Measurements from ENCODE around the gene SIK3. TPM values are rescaled to one million over a fixed set of nuclear protein-coding genes. Genes with fewer than 3 reads are reported as not detected.
"Not testable (repeated sequence)": the region's sequence is repeated elsewhere in the genome, so short reads cannot be mapped to it uniquely, and the experiment has no call there.

Gene SIK3
- total RNA-seq, 1 experiment from 2014 or later, result 4.1 TPM

DNA sequence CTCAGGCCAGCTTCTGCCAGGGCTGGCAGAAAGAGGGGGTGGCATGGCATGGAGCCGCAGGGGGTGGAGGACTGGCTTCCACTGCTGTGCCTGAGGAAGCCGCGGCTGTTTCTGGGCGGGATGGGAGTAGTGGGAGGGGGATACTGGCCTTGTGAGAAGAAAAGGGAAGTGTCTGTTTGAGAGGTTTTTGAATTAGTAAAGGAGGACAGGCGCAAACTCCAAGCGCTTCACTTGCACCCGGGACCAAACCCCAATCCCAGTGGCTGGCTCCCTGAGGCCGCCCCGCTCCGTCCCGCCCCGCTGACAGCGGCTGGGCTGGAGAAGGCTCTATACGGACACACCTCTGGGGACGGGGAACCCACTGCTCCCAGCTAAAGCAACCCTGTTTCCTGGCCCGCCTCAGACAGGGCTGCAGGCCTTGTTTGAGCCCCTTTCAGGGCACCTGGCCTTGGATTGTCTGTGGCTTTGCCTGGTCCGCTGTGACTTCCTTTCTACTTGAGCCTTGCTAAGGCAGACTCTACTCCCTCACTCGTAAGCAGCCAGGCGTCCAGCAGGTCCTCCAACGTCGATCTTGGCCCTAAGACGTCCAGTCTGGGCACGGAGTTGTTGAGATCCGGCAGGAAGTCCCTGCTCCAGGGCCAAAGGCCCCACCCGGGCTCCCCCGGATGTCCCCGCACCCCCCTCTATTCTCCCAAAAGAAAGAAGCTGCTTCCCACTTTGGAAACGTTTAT is 263.0 kb downstream of the SIK3 start:
- Histone ChIP-seq H3K4me3 (peak overlapping the region; percentile 22), H3K9me3 (no peaks in the 10 kb centered on the region), H3K27me3 (no peaks in the 10 kb centered on the region), H3K36me3 (no peaks in the 10 kb centered on the region)
- DNase-seq, result no peak

GRCh38 chr11:116834535-116835041 is 263.6 kb downstream of the SIK3 start:
- not testable (repeated sequence) for H3K4me3 ChIP-seq, H3K9me3 ChIP-seq, DNase-seq, H3K27me3 ChIP-seq, H3K36me3 ChIP-seq

- Histone ChIP-seq H3K27me3 (no peaks in the 10 kb centered on the region), H3K9me3 (no peaks in the 10 kb centered on the region), H3K4me3 (no peak overlapping the region), H3K36me3 (no peaks in the 10 kb centered on the region)
- no peak for DNase-seq
Measured at GRCh38 chr11:116833816-116834534, 264.3 kb downstream of the SIK3 start.

- H3K4me3 ChIP-seq, result no peak overlapping the region
- H3K9me3 ChIP-seq, result no peaks in the 10 kb centered on the region
- DNase-seq, result no peak
- no peaks in the 10 kb centered on the region for H3K27me3 ChIP-seq
- H3K36me3 ChIP-seq, result no peaks in the 10 kb centered on the region
Measured at GRCh38 chr11:116833491-116833815, 264.8 kb downstream of the SIK3 start.

DNA sequence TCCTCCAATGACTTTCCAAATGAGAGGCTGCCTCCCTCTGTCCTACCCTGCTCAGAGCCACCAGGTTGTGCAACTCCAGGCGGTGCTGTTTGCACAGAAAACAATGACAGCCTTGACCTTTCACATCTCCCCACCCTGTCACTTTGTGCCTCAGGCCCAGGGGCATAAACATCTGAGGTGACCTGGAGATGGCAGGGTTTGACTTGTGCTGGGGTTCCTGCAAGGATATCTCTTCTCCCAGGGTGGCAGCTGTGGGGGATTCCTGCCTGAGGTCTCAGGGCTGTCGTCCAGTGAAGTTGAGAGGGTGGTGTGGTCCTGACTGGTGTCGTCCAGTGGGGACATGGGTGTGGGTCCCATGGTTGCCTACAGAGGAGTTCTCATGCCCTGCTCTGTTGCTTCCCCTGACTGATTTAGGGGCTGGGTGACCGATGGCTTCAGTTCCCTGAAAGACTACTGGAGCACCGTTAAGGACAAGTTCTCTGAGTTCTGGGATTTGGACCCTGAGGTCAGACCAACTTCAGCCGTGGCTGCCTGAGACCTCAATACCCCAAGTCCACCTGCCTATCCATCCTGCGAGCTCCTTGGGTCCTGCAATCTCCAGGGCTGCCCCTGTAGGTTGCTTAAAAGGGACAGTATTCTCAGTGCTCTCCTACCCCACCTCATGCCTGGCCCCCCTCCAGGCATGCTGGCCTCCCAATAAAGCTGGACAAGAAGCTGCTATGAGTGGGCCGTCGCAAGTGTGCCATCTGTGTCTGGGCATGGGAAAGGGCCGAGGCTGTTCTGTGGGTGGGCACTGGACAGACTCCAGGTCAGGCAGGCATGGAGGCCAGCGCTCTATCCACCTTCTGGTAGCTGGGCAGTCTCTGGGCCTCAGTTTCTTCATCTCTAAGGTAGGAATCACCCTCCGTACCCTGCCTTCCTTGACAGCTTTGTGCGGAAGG is 265.6 kb downstream of the SIK3 start:
- H3K27me3 ChIP-seq, result no peaks in the 10 kb centered on the region
- H3K9me3 ChIP-seq, result no peaks in the 10 kb centered on the region
- DNase-seq, result no peak
- no peak overlapping the region for H3K4me3 ChIP-seq
- H3K36me3 ChIP-seq, result no peaks in the 10 kb centered on the region

DNA sequence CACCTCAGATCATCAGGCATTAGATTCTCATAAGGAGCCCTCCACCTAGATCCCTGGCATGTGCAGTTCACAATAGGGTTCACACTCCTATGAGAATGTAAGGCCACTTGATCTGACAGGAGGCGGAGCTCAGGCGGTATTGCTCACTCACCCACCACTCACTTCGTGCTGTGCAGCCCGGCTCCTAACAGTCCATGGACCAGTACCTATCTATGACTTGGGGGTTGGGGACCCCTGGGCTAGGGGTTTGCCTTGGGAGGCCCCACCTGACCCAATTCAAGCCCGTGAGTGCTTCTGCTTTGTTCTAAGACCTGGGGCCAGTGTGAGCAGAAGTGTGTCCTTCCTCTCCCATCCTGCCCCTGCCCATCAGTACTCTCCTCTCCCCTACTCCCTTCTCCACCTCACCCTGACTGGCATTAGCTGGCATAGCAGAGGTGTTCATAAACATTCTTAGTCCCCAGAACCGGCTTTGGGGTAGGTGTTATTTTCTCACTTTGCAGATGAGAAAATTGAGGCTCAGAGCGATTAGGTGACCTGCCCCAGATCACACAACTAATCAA is 266.4 kb downstream of the SIK3 start:
- Histone ChIP-seq H3K9me3 (no peaks in the 10 kb centered on the region), H3K36me3 (no peaks in the 10 kb centered on the region), H3K4me3 (no peak overlapping the region), H3K27me3 (no peaks in the 10 kb centered on the region)
- no peak for DNase-seq

DNA sequence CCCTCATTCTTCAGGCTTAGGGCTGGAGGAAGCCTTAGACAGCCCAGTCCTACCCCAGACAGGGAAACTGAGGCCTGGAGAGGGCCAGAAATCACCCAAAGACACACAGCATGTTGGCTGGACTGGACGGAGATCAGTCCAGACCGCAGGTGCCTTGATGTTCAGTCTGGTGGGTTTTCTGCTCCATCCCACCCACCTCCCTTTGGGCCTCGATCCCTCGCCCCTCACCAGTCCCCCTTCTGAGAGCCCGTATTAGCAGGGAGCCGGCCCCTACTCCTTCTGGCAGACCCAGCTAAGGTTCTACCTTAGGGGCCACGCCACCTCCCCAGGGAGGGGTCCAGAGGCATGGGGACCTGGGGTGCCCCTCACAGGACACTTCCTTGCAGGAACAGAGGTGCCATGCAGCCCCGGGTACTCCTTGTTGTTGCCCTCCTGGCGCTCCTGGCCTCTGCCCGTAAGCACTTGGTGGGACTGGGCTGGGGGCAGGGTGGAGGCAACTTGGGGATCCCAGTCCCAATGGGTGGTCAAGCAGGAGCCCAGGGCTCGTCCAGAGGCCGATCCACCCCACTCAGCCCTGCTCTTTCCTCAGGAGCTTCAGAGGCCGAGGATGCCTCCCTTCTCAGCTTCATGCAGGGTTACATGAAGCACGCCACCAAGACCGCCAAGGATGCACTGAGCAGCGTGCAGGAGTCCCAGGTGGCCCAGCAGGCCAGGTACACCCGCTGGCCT is 267.9 kb downstream of the SIK3 start:
- DNase-seq, result no peak
- Histone ChIP-seq H3K36me3 (no peaks in the 10 kb centered on the region), H3K4me3 (no peak overlapping the region), H3K27me3 (no peaks in the 10 kb centered on the region), H3K9me3 (no peaks in the 10 kb centered on the region)

DNA sequence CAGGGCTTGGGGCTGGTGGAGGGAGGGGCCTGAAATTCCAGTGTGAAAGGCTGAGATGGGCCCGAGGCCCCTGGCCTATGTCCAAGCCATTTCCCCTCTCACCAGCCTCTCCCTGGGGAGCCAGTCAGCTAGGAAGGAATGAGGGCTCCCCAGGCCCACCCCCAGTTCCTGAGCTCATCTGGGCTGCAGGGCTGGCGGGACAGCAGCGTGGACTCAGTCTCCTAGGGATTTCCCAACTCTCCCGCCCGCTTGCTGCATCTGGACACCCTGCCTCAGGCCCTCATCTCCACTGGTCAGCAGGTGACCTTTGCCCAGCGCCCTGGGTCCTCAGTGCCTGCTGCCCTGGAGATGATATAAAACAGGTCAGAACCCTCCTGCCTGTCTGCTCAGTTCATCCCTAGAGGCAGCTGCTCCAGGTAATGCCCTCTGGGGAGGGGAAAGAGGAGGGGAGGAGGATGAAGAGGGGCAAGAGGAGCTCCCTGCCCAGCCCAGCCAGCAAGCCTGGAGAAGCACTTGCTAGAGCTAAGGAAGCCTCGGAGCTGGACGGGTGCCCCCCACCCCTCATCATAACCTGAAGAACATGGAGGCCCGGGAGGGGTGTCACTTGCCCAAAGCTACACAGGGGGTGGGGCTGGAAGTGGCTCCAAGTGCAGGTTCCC is 268.6 kb downstream of the SIK3 start, which contains the start of gene APOC3:
Gene APOC3 (plus strand): TSS at position 383 of the 659 bp plus-strand sequence. CDS start 676 bp downstream, outside the sequence.
- no peaks in the 10 kb centered on the region for H3K9me3 ChIP-seq
- no peak for DNase-seq

DNA sequence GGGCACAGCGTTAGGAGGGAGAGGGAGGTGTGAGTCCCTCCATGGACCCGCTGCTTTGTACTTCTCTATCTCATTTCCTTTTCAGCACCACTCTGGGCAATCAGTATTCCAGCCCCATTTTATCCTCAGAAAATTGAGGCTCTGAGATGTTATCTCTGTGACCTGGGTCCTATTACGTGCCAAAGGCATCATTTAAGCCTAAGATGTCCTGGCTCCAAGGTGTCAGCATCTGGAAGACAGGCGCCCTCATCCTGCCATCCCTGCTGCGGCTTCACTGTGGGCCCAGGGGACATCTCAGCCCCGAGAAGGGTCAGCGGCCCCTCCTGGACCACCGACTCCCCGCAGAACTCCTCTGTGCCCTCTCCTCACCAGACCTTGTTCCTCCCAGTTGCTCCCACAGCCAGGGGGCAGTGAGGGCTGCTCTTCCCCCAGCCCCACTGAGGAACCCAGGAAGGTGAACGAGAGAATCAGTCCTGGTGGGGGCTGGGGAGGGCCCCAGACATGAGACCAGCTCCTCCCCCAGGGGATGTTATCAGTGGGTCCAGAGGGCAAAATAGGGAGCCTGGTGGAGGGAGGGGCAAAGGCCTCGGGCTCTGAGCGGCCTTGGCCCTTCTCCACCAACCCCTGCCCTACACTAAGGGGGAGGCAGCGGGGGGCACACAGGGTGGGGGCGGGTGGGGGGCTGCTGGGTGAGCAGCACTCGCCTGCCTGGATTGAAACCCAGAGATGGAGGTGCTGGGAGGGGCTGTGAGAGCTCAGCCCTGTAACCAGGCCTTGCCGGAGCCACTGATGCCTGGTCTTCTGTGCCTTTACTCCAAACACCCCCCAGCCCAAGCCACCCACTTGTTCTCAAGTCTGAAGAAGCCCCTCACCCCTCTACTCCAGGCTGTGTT is 269.4 kb downstream of the SIK3 start:
- Histone ChIP-seq H3K9me3 (no peaks in the 10 kb centered on the region), H3K36me3 (no peaks in the 10 kb centered on the region), H3K27me3 (no peaks in the 10 kb centered on the region), H3K4me3 (no peak overlapping the region)
- no peak for DNase-seq

More for the DNA sequence above, 268.6 kb downstream of the SIK3 start, which contains the start of gene APOC3:
- Histone ChIP-seq H3K27me3 (no peaks in the 10 kb centered on the region), H3K36me3 (no peaks in the 10 kb centered on the region), H3K4me3 (no peak within 1 kb of the TSS)

GRCh38 chr11:116827461-116827860 is 270.8 kb downstream of the SIK3 start:
- no peak overlapping the region for H3K4me3 ChIP-seq
- H3K27me3 ChIP-seq, result no peaks in the 10 kb centered on the region
- no peak for DNase-seq
- no peaks in the 10 kb centered on the region for H3K36me3 ChIP-seq
- H3K9me3 ChIP-seq, result no peaks in the 10 kb centered on the region

- no peak for DNase-seq
- Histone ChIP-seq H3K4me3 (no peak overlapping the region), H3K36me3 (no peaks in the 10 kb centered on the region), H3K27me3 (no peaks in the 10 kb centered on the region), H3K9me3 (no peaks in the 10 kb centered on the region)
Measured at GRCh38 chr11:116826751-116827431, 271.3 kb downstream of the SIK3 start.

DNA sequence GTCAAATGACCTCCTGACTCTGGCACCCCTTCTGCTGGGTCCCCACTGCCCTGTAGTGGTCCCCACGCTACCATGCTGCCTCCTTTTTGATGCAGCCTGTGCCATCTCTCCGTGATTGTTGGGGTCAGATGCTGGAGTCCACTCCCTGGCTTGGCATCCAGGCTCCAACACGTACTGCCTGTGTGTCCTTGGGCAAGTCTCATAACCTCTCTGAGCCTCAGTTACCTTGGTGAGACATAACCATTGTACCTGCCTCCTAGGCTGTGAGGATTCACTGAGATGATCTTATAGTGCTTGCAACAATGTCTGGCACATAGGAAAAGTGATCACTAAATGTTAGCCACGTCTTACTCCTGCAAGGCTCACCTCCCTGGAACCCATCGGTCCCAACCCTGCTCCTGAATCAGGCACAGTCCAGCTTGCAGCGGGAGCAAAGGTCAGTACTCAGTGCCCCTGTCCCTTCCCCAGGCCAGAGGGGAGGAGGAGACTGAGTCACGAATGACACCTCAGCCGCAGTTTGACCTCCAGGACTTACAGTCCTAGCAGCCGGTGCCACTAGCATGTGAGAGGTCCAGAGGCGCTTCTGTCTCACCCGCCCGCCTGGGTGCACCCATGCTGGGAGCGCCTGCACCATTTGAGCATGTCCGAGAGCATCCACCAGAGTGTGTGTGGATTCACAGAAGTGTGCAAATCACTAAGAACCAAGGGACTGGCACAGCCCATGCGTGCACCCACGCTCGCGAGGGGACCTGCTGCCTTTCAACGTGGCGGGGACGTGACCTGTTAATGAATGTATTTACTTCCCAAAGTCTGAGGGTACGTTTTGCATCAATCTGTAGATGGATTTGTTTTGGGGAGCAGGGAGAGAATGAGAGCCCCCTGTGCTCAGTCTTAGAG is 272.1 kb downstream of the SIK3 start:
- DNase-seq, result no peak
- Histone ChIP-seq H3K9me3 (no peaks in the 10 kb centered on the region), H3K36me3 (no peaks in the 10 kb centered on the region), H3K4me3 (no peak overlapping the region), H3K27me3 (no peaks in the 10 kb centered on the region)

DNA sequence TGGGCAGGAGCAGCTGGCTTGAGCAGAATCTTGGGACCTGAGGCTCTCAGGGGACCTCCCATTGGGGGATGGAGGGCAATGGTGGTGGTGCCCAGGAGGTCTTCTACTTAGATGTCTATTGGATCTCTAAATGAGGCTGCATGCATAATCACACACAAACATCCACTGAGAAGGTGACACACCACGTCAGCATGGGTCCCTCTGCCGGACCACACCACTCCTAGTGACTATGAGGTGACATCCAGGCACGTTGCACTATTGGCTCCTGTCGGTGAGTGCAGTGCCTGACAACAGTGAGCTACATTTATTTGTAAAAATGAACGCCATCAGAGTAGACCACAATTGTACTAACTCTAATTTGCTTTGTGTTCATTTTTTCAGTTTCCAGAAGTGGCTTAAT is 272.8 kb downstream of the SIK3 start:
- no peak for DNase-seq
- Histone ChIP-seq H3K4me3 (no peak overlapping the region), H3K27me3 (no peaks in the 10 kb centered on the region), H3K9me3 (no peaks in the 10 kb centered on the region), H3K36me3 (no peaks in the 10 kb centered on the region)
